K562 (cell line): ENCODE results near the gene SHF. TPM values are rescaled to one million over a fixed set of nuclear protein-coding genes. Genes with fewer than 3 reads are reported as not detected.
A peak's percentile ranks its signal among the peaks of the same experiment; 100 is the strongest.

Source experiments
- FOSL1 ChIP-seq: fragments of 200-800 bp; sonication (Bioruptor generic); conservative IDR thresholded peaks from 2 replicates; pipeline ENCODE4 v1.6.1; 2016; ENCODE audit warnings: missing genetic modification characterization, missing compliant biosample characterization
- RCOR1 ChIP-seq, 2 experiments: IDR thresholded peaks; 2 replicates each; pipeline ENCODE4 v1.6.1; 2012; ENCODE audit warnings: low read depth in 2 of 2, low read length in 2 of 2, borderline replicate concordance in 1 of 2, improper control_type of control experiment in 1 of 2
- U2AF1 ChIP-seq: fragments of 200-400 bp; formaldehyde crosslinking; optimal IDR thresholded peaks from 2 replicates; pipeline ENCODE3; 2017; ENCODE audit warnings: mild to moderate bottlenecking, low read depth, low read length, moderate library complexity
- polyA plus RNA-seq, 8 experiments: library from polyadenylated mRNA; depleted of rRNA in 4 of 8; stranded (reverse) in 5 of 8; unstranded in 3 of 8; fragments of >200 nt; fragmentation: Nextera tagmentation in 2 of 8; fragmentation: Illumina TruSeq in 1 of 8; extraction: Ambion mirVana in 2 of 8; extraction: Trizol in 1 of 8; gene quantifications; 2 replicates each; pipeline versions ENCODE4 v1.2.1 to v1.2.3, GENCODE V29; 2011 to 2014; ENCODE audit warnings: inconsistent platforms in 1 of 8, missing spikeins in 1 of 8
- total RNA-seq, 7 experiments: library from RNA; depleted of rRNA in 6 of 7; stranded (reverse); fragments of >200 nt in 6 of 7; fragmentation: Illumina TruSeq in 2 of 7; extraction: Trizol in 2 of 7; gene quantifications; 2 replicates each; pipeline versions ENCODE4 v1.2.1 to v1.2.3, GENCODE V29; 2011 to 2021; ENCODE audit warnings: low replicate concordance in 1 of 7
- TF ChIP-seq, protein P1 (sequence below), 2 experiments: fragments of 450-650 bp; formaldehyde crosslinking in 1 of 2; IDR thresholded peaks; 2 replicates each; pipeline versions ENCODE4 v1.4.0 to v1.6.1; 2014 to 2020; ENCODE audit warnings: mild to moderate bottlenecking in 2 of 2, borderline replicate concordance in 1 of 2, low read depth in 1 of 2
- TF ChIP-seq, protein P2 (sequence below): fragments of 450-650 bp; formaldehyde crosslinking; IDR thresholded peaks from 2 replicates; pipeline ENCODE4 v1.4.0; 2022; ENCODE audit warnings: missing genetic modification characterization
- TF ChIP-seq, protein P3 (sequence below), 3 experiments: fragments of 200-800 bp in 1 of 3; fragments of 250-450 bp in 1 of 3; fragments of 450-650 bp in 1 of 3; sonication (Bioruptor Pico) in 1 of 3; sonication (Bioruptor generic) in 1 of 3; formaldehyde crosslinking in 1 of 3; IDR thresholded peaks; 2 replicates each; pipeline versions ENCODE4 v1.6.1 to v1.8.0; 2016 to 2022; ENCODE audit warnings: mild to moderate bottlenecking in 2 of 3, missing genetic modification characterization in 2 of 3, missing compliant biosample characterization in 1 of 3, moderate library complexity in 1 of 3
- TF ChIP-seq, protein P4 (sequence below), 3 experiments: IDR thresholded peaks in 2 of 3; conservative IDR thresholded peaks in 1 of 3; 2 replicates each; pipeline ENCODE4 v1.5.1; 2011 to 2012; ENCODE audit warnings: low read length in 3 of 3, mild to moderate bottlenecking in 3 of 3, control low read depth in 2 of 3, improper control_type of control experiment in 1 of 3, inconsistent platforms in 1 of 3, low read depth in 1 of 3, mixed read lengths in 1 of 3, moderate library complexity in 1 of 3; ENCODE audit not compliant: insufficient read depth in 2 of 3

The SHF gene
- total and polyA plus RNA-seq, 9 of the 15 experiments (the other 6 are each of a cell fraction or from before 2014, with no cell fraction given), result 0.51 to 2.2 (median 0.85) TPM; not detected in 2

DNA sequence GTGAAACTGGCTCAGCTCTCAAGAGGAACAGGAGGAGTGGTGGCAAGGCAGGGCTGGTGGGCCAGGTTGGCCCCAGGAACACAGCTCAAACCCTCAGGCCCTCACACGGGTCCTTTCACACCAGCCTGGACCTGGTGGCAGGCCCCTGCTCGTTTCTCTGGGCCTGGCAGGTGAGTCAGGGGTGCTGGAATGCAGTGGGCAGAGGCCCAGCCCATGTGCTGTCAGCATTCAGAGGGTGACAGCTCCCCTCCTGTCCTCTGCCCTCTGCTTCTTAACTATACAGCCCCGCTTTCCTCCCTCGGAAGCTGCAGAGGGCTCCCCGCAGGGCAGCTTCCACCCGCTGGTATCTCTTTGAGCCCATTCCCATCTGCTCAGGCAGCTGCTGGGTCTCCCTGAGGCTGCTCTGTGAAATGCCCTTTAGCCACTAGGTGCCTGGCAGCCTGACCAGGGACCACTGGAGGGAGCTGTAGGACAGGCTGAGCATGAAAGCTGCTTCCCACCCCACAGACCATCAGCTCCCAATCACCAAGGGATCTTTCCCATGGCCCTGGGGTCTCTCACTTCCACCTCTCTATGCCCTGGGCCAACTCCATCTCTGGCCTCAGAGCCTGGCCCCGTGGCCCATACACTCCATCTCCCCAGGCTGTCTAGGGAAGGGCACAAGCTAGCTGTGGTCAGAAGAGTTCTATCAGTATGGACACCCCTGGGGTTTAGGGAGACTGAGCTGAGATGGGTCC is 24.8 kb downstream of the SHF start (continued):
- TF ChIP-seq, protein P1, sequence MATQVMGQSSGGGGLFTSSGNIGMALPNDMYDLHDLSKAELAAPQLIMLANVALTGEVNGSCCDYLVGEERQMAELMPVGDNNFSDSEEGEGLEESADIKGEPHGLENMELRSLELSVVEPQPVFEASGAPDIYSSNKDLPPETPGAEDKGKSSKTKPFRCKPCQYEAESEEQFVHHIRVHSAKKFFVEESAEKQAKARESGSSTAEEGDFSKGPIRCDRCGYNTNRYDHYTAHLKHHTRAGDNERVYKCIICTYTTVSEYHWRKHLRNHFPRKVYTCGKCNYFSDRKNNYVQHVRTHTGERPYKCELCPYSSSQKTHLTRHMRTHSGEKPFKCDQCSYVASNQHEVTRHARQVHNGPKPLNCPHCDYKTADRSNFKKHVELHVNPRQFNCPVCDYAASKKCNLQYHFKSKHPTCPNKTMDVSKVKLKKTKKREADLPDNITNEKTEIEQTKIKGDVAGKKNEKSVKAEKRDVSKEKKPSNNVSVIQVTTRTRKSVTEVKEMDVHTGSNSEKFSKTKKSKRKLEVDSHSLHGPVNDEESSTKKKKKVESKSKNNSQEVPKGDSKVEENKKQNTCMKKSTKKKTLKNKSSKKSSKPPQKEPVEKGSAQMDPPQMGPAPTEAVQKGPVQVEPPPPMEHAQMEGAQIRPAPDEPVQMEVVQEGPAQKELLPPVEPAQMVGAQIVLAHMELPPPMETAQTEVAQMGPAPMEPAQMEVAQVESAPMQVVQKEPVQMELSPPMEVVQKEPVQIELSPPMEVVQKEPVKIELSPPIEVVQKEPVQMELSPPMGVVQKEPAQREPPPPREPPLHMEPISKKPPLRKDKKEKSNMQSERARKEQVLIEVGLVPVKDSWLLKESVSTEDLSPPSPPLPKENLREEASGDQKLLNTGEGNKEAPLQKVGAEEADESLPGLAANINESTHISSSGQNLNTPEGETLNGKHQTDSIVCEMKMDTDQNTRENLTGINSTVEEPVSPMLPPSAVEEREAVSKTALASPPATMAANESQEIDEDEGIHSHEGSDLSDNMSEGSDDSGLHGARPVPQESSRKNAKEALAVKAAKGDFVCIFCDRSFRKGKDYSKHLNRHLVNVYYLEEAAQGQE (IDR thresholded peaks at IDR 0.05; ENCODE audit: borderline replicate concordance), result peak; percentile 81
- TF ChIP-seq, protein P1 (CRISPR knock-in tag; IDR thresholded peaks at IDR 0.05; ENCODE audit: low read depth), result no peak
- TF ChIP-seq, protein P2, sequence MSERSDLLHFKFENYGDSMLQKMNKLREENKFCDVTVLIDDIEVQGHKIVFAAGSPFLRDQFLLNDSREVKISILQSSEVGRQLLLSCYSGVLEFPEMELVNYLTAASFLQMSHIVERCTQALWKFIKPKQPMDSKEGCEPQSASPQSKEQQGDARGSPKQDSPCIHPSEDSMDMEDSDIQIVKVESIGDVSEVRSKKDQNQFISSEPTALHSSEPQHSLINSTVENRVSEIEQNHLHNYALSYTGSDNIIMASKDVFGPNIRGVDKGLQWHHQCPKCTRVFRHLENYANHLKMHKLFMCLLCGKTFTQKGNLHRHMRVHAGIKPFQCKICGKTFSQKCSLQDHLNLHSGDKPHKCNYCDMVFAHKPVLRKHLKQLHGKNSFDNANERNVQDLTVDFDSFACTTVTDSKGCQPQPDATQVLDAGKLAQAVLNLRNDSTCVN, result no peak
- TF ChIP-seq, protein P3, sequence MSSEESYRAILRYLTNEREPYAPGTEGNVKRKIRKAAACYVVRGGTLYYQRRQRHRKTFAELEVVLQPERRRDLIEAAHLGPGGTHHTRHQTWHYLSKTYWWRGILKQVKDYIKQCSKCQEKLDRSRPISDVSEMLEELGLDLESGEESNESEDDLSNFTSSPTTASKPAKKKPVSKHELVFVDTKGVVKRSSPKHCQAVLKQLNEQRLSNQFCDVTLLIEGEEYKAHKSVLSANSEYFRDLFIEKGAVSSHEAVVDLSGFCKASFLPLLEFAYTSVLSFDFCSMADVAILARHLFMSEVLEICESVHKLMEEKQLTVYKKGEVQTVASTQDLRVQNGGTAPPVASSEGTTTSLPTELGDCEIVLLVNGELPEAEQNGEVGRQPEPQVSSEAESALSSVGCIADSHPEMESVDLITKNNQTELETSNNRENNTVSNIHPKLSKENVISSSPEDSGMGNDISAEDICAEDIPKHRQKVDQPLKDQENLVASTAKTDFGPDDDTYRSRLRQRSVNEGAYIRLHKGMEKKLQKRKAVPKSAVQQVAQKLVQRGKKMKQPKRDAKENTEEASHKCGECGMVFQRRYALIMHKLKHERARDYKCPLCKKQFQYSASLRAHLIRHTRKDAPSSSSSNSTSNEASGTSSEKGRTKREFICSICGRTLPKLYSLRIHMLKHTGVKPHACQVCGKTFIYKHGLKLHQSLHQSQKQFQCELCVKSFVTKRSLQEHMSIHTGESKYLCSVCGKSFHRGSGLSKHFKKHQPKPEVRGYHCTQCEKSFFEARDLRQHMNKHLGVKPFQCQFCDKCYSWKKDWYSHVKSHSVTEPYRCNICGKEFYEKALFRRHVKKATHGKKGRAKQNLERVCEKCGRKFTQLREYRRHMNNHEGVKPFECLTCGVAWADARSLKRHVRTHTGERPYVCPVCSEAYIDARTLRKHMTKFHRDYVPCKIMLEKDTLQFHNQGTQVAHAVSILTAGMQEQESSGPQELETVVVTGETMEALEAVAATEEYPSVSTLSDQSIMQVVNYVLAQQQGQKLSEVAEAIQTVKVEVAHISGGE (CRISPR knock-in tag; IDR thresholded peaks at IDR 0.05), result no peak
- TF ChIP-seq RCOR1 (IDR thresholded peaks at IDR 0.05; ENCODE audit: borderline replicate concordance in 1 of 2, low read depth in 2 of 2, low read length in 2 of 2), result 0 out of 4 replicates have a peak, but pooled peaks of 1 of the 2 experiments have one; percentile 25
- TF ChIP-seq, protein P4, sequence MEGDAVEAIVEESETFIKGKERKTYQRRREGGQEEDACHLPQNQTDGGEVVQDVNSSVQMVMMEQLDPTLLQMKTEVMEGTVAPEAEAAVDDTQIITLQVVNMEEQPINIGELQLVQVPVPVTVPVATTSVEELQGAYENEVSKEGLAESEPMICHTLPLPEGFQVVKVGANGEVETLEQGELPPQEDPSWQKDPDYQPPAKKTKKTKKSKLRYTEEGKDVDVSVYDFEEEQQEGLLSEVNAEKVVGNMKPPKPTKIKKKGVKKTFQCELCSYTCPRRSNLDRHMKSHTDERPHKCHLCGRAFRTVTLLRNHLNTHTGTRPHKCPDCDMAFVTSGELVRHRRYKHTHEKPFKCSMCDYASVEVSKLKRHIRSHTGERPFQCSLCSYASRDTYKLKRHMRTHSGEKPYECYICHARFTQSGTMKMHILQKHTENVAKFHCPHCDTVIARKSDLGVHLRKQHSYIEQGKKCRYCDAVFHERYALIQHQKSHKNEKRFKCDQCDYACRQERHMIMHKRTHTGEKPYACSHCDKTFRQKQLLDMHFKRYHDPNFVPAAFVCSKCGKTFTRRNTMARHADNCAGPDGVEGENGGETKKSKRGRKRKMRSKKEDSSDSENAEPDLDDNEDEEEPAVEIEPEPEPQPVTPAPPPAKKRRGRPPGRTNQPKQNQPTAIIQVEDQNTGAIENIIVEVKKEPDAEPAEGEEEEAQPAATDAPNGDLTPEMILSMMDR (IDR thresholded peaks at IDR 0.05 in 2 of 3, conservative IDR thresholded peaks at IDR 0.05 in 1 of 3; ENCODE audit: insufficient read depth in 2 of 3, low read depth in 1 of 3, low read length in 3 of 3), result peak; percentile 97 to 98 (median 98)
- no peak for TF ChIP-seq U2AF1
- no peak for TF ChIP-seq FOSL1
